GM19099 (cell line): Measurements from ENCODE around the gene UPP1.

Source experiments
- POLR2A ChIP-seq: IDR thresholded peaks from 3 replicates; pipeline ENCODE4 v1.6.1; 2011; ENCODE audit warnings: low read depth; ENCODE audit not compliant: insufficient read length; ENCODE audit errors: extremely low read depth

UPP1 gene

GRCh38 chr7:48114589-48114988 lies 25.5 kb downstream of the UPP1 start:
- TF ChIP-seq POLR2A: no peak

DNA sequence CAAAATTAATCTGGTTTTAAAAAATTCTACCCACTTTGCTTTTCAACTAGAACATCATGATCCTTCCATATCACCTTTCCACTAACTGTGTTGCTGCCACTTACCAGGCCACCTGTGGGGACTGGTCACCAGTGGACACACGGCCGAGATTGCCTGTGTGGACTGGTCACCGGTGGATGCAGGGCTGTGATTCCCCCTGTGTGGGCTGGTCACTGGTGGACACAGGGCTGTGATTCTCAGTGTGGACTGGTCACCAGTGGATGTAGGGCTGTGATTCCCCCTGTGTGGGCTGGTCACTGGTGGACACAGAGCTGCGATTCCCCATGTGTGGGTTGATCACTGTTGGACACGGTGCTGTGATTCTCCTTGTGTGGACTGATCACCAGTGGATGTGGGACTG lies 27.0 kb downstream of the UPP1 start:
- TF ChIP-seq POLR2A: no peak

DNA sequence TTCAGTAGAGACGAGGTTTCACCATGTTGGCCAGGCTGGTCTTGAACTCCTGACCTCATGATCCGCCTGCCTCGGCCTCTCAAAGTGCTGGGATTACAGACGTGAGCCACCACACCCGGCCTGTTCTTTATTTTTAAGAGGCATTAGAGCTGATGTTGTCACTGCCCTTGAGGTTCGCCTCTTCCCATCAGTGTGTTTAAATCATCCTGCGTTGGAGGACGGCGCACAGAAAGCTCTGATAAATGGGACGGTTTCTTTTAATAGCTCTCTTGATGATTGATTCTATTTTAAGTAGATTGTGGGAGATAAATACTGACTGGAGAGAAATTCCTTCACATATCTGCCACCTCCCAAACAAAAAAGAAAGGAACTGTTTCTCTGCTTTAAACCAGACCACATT lies 29.0 kb downstream of the UPP1 start:
- TF ChIP-seq POLR2A: no peak

DNA sequence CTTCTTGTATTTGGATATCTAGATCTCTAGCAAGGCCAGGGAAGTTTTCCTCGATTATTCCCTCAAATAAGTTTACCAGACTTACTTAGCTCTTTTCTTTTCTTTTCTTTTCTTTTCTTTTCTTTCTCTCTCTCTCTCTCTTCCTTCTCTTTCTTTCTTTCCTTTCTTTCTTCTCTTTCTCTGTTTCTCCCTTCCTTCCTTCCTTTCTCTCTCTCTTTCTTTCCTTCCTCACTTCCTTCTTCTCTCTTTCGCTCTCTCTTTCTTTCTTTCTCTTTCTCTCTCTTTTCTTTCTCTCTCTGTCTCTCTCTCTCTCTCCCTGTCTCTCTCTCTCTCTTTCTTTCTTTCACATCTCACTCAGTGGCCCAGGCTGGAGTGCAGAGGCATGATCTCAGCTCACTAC lies 37.0 kb downstream of the UPP1 start:
- TF ChIP-seq POLR2A: no peak

DNA sequence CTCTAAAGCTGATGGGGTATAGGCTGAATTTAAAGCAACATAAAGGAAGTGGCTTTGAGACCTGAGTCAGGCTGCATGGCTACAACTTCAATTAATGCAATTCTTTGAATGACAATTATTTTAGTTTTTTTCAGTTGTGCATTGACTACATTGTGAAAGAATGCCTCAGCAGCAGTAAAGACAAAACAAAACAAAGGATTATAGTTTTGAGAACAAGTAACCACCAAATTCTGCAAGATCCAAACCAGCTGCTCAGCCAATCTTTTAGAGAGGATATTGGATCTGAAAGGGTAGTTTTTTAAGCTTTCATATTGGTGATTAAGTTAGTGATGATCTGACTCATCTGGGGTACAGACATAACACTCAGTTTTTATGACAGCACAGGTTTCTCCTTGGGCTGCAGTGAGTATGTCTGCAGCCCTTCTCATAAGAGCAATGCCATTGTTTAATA lies 41.6 kb downstream of the UPP1 start:
- no peak for TF ChIP-seq POLR2A

GRCh38 chr7:48132792-48133191 lies 43.7 kb downstream of the UPP1 start:
- TF ChIP-seq POLR2A: no peak

DNA sequence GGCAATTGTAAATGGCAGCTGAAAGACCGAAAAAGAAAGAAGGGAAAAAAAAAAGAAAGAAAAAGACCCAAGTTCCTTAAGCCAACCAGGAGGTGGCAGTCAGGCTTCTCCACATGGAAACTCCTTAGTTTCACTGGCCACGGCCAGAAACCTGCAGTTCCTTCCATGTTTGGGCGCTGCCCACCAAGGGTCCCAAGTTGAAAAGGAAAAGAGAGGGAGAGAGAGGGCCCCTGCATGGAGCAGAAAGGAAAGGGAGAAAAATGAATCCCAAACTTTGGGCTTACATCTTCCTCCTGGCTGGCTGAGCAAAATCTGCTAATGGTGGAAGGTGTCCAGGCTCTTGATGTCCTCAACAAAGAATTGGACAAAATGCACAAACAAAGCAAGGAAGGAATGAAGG lies 50.4 kb downstream of the UPP1 start:
- TF ChIP-seq POLR2A: no peak

DNA sequence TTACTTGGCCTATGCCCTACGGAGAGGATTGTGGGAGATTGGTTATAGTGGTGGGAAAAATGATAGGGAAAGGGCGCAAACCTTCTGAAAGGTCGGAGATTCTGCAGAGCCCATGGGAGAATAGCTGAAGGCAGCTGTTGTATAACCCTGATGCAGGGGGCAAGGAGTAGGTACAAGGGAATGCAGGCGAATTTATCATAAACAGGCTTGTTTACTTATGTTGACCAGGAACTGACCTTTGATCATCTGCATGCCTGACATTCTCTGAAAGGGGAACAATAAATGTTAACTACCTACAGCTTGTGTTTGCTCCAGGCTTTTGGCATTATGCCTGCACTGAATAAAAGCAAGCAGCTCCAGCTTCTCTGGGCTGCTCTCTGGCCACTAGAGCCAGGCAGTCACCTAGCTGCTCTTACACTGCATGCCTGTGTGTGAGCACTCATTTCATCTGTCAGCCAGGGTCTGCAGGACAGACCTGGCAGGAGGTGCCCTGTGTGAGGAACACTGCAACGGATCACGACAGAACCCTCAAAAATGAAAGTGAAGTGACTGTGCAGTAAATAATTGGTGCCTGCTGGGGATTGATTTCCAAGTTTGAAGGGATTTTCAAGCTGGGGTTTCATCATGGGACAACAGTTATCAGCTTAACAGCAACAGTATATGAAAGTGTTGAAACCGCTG lies 51.1 kb downstream of the UPP1 start:
- no peak for TF ChIP-seq POLR2A

DNA sequence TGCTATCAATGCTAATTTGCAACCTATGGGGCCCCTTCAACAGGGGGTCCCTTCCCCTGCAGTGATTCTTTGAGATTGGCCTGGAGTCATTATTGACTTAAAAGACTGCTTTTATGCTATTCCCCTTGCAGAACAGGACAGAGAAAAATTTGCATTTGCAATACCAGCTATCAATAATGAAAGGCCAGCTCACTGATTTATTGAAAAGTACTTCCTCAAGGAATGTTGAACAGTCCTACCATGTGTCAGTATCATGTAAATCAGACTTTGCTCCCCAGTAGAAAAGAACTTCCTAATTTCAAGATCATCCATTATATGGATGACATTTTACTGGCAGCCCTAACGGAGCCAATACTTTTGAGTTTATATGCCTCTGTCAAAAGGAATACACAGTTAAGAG lies 52.5 kb downstream of the UPP1 start:
- no peak for TF ChIP-seq POLR2A

- TF ChIP-seq POLR2A: no peak
Measured at GRCh38 chr7:48144291-48144768, 55.3 kb downstream of the UPP1 start.

DNA sequence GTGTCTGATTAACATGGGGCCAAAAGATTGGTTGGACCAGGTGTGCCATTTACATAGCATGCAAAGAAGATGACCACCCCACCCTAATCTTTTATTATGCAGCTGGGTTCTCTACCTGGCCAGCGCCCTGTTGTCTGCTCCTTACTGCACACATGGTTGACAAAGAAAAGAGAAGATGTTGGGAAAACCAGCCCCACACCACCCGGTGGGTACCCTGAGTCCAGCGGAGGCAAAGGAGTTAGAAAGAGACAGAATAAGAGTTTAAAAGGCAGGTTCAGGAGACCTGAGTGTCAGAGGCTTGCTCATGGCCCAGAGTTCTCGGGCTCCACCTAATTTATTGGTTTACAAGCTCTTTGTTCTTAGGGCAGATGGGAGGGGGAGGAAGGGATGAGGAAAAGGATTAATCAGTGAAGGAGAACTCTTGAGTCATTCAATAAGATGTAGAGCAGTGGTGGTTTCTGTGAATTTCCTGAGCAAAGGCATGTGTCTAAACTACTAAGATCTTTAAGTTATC lies 58.1 kb downstream of the UPP1 start:
- no peak for TF ChIP-seq POLR2A

GRCh38 chr7:48148311-48148710 lies 59.2 kb downstream of the UPP1 start:
- no peak for TF ChIP-seq POLR2A

GRCh38 chr7:48149058-48149457 lies 60.0 kb downstream of the UPP1 start:
- no peak for TF ChIP-seq POLR2A

- TF ChIP-seq POLR2A: no peak
Measured at GRCh38 chr7:48150086-48150485, 61.0 kb downstream of the UPP1 start.

DNA sequence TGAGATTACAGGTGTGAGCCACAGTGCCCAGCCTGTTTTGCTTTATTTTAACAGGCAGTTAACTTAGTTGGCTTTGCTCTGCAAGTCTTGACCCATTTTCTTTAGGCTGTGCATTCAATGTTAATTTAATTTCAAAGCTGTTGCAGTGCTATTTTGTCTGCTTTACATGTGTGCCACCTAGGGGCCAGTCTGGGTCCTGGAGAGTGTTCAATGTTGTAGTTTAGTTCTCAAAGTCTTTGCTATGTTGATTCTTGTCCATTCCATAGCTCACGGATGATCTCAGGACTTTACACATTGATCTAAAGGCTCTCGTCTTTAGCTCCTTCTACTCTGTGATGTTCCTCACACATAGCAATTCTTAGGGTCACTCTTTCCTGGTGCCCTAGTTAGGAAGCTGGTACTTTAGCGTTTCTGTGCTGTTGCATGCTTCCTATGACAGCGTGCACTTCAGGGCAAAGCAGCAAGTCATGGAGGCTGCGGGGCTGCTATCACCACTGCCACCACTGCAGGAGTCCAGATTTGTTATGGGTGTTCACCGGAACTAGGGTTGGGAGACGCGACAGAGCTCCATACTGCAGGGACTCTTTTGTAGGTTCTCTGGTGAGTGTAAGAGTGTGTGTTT lies 65.8 kb downstream of the UPP1 start:
- TF ChIP-seq POLR2A: no peak
